Stimulated activated CD4-positive, alpha-beta T cell treated with anti-CD3 and anti-CD28 coated beads, Interleukin-1b, Interleukin-23, amount 100 ng/mL, for 1 hour (primary cell): ENCODE measurements around the gene VHLL.

Source experiments
- DNase-seq, 2 donors: peaks; one replicate each; pipeline ENCODE4 v3.0.0-alpha.2; 2020; ENCODE audit warnings: low read depth in 2 of 2

The VHLL gene

DNA sequence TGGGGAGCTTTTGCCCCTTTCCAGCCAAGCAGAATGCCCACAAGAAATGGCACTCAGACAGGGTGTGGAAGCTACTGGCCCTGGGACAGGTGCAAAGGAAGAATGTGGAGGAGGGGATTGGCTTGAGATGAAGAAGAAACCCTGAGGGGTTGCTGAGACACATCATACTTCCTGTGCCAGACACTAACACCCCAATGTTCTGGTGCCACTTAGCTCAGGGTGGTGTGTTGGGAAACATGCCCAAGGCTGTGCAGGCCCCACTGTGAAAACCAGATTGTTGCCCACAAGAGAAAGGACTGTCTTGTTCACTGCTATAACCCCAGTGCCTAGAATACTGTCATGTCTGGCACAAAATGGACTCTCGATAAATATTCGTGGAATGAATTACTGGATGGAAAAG, 41.4 kb downstream of the VHLL start:
- no peak for DNase-seq

DNA sequence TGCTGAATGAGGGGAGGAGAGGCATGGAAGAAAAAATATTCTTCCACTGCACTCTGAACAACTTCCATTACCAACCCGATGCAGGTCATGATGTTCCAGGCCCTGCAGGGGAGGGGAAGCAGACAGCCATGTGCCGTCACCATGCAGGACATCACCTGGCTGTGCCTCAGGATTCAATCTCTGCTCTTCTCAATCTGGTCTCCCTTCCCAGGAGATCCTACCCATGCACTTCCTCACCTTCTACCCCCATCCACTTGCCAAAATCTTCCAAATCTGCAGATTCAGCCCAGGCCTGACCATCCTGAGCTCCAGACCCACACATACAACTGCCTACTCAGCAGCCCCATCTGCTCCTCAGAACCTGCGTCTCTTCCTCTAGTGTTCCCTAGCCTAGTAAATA, 45.5 kb downstream of the VHLL start:
- DNase-seq: no peak

DNA sequence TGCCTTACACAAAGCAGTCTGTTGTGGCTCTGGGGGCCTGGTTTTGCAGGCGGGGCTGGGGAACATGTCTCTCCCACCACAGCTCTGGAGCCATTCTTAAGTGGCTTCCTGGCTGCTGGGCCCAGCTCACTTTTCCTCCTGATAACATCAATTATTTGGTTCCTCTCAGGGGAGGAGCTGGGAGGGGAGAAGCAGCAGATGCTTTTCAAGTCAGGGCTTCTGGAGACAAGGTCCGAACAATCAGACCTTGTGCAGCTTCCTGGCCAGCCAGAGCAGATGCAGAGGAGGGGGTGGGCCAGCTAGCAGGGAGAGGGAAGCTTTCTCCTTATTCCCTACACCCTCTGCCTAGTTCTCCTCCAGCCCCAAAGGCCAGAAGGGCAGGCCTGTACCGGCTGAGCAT, 47.6 kb downstream of the VHLL start:
- no peak for DNase-seq

DNA sequence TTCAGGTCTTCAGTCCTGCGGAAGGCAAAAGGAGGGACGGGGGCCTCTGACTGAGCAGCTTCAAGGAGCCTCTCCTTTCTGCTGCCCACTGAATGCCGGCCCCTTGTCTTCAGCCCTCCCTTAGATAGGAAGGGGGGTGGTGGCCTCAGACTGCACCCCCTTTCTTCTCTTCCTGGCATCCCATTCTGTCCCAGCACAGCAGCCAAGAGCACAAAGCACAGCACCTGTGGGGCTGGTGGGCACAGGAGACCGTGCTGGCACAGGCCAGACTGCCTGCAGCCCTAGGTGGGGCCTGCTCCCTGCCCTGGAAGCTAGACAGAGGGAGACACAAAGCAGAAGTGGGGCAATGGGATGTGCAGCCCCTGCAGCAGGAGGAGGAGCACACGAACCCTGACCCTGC, 49.5 kb downstream of the VHLL start:
- DNase-seq: no peak
